ENCODE results near the gene KCNT1. TPM values are rescaled to one million over a fixed set of nuclear protein-coding genes. Genes with fewer than 3 reads are reported as not detected.

Gene KCNT1
- total RNA-seq, 2 donors from 2014 or later: 0.08 TPM; not detected in 1

DNA sequence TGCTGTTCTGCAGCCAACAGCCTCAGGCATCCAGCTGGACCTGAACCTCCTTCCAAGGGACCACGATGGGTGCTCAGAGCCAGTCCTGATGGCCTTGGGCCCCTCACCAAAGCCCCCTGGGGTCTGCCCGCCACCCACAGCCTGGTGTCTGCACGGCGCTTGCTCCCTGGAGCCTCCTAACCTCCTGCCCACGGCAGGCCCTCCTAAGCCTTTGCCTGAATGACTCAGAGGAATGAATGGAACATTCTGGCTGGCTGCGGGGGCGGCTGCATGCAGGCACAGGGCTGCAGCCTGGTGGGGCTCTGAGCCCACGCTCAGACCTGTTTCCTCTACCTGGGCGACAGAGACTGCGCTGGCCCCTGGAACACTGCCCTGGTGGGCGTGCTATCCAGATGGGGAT, 9.6 kb upstream of the KCNT1 start:
- Histone ChIP-seq H3K4me1 (no peaks in the 10 kb centered on the region), H3K4me3 (no peak overlapping the region), H3K27ac (no peak overlapping the region), H3K27me3 (no peaks in the 10 kb centered on the region), H3K9me3 (no peaks in the 10 kb centered on the region), H3K9ac (ENCODE audit: low read depth in 2 of 2, low read length in 2 of 2) (no peak overlapping the region), H3K36me3 (no peaks in the 10 kb centered on the region)
- intact Hi-C loops (cut with DNase I): no loop called here
- TF ChIP-seq, protein P1, sequence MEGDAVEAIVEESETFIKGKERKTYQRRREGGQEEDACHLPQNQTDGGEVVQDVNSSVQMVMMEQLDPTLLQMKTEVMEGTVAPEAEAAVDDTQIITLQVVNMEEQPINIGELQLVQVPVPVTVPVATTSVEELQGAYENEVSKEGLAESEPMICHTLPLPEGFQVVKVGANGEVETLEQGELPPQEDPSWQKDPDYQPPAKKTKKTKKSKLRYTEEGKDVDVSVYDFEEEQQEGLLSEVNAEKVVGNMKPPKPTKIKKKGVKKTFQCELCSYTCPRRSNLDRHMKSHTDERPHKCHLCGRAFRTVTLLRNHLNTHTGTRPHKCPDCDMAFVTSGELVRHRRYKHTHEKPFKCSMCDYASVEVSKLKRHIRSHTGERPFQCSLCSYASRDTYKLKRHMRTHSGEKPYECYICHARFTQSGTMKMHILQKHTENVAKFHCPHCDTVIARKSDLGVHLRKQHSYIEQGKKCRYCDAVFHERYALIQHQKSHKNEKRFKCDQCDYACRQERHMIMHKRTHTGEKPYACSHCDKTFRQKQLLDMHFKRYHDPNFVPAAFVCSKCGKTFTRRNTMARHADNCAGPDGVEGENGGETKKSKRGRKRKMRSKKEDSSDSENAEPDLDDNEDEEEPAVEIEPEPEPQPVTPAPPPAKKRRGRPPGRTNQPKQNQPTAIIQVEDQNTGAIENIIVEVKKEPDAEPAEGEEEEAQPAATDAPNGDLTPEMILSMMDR (IDR thresholded peaks at IDR 0.05): no peak
- no peak for DNase-seq

DNA sequence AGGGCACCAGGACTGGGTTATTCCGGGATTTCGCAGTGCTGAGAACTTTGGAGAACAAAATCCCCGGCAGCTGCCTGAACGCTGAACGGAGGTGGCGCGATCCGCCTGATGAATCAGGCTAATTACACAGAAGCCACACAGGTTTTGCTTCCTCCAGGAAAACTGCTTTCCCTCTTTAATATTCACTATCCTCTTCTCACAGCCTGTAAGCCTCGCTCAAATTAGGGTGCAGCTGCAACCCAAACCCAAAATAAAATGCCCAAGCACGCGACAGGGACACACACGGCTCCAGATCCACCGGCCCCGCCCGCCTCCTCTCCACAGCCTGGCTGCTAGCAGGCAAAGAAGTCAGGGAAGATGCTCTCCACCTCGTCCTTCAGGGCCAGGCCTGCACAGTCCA, 8.7 kb upstream of the KCNT1 start:
- H3K27ac ChIP-seq: no peak overlapping the region
- DNase-seq: no peak
- no peaks in the 10 kb centered on the region for H3K36me3 ChIP-seq
- no peaks in the 10 kb centered on the region for H3K27me3 ChIP-seq
- no peak overlapping the region for H3K4me3 ChIP-seq
- H3K4me1 ChIP-seq: no peaks in the 10 kb centered on the region
- H3K9ac ChIP-seq (ENCODE audit: low read depth in 2 of 2, low read length in 2 of 2): no peak overlapping the region
- intact Hi-C loops (cut with DNase I): no loop called here
- no peaks in the 10 kb centered on the region for H3K9me3 ChIP-seq
- TF ChIP-seq, protein P1 (IDR thresholded peaks at IDR 0.05): no peak

DNA sequence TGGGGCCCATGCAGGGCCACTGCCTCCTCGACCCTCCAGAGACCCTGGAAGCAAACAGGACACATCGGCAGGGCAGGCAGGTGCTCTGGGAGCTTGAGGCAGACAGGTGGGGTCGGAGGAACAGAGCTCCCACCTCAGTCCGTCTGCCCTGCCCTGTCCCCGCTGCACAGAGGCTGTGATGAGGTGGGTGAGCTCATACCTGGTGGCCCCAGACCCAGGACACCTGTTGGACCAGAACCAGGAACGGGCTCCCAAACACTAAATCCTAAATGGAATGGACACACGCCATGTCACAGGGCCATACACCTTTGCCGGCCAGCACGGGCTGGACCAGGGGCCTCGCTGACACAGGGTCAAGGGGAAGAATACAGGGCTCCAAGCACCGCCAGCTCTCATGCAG, 8.2 kb upstream of the KCNT1 start:
- intact Hi-C loops (cut with DNase I): no loop called here
- H3K36me3 ChIP-seq: no peaks in the 10 kb centered on the region
- H3K4me3 ChIP-seq: no peak overlapping the region
- no peaks in the 10 kb centered on the region for H3K27me3 ChIP-seq
- H3K27ac ChIP-seq: no peak overlapping the region
- TF ChIP-seq, protein P1 (IDR thresholded peaks at IDR 0.05): no peak
- no peak for DNase-seq
- H3K9ac ChIP-seq (ENCODE audit: low read depth in 2 of 2, low read length in 2 of 2): no peak overlapping the region
- H3K4me1 ChIP-seq: no peaks in the 10 kb centered on the region
- H3K9me3 ChIP-seq: no peaks in the 10 kb centered on the region

DNA sequence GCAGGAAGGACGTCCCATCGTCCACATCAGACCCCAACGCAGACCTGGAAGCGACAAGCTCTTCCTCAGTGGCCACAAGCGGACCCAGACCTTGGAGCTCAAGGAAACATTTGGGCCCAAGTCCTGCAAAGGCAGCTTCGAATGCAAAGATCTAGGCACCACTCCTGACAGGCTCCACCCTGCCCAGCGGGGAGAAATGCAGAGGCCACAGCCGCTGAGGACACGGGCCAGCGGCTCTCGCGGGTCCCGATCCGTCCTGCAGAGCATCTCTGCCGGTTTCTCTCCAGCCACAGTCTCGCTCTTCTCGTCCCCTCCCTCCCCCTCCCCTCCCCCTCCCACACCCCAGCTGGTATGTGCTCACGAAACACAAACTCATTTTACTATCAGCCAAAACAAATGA, 7.6 kb upstream of the KCNT1 start:
- no peak for DNase-seq
- H3K9ac ChIP-seq (ENCODE audit: low read depth in 2 of 2, low read length in 2 of 2): no peak overlapping the region
- H3K36me3 ChIP-seq: no peaks in the 10 kb centered on the region
- H3K27me3 ChIP-seq: no peaks in the 10 kb centered on the region
- no peaks in the 10 kb centered on the region for H3K4me1 ChIP-seq
- H3K9me3 ChIP-seq: no peaks in the 10 kb centered on the region
- intact Hi-C loops (cut with DNase I): no loop called here
- TF ChIP-seq, protein P1 (IDR thresholded peaks at IDR 0.05): no peak
- no peak overlapping the region for H3K4me3 ChIP-seq
- no peak overlapping the region for H3K27ac ChIP-seq

DNA sequence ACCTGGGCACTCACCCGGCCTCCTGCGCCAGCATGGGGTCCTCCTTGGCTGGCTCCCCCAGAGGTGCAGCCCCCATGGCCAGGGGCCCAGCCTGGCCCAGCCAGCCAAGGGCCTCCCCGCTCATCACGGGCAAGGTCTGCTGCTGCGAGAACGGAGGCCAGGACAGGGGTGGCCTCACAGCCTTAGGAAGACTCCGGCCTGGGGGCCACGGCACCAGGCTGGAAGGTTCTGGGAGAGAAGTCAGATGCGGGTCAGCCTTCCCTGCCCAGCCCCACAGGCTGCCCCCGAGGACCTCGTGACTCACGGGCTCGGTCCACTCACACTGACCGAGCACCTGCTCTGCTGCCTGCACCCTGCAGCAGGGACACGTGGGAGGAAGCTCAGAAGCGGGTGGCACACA, 6.9 kb upstream of the KCNT1 start:
- Histone ChIP-seq H3K4me3 (no peak overlapping the region), H3K9me3 (no peaks in the 10 kb centered on the region), H3K36me3 (no peaks in the 10 kb centered on the region), H3K27me3 (no peaks in the 10 kb centered on the region), H3K4me1 (no peaks in the 10 kb centered on the region), H3K9ac (ENCODE audit: low read depth in 2 of 2, low read length in 2 of 2) (no peak overlapping the region), H3K27ac (no peak overlapping the region)
- no peak for DNase-seq
- intact Hi-C loops (cut with DNase I): no loop called here
- TF ChIP-seq, protein P1 (IDR thresholded peaks at IDR 0.05): no peak

DNA sequence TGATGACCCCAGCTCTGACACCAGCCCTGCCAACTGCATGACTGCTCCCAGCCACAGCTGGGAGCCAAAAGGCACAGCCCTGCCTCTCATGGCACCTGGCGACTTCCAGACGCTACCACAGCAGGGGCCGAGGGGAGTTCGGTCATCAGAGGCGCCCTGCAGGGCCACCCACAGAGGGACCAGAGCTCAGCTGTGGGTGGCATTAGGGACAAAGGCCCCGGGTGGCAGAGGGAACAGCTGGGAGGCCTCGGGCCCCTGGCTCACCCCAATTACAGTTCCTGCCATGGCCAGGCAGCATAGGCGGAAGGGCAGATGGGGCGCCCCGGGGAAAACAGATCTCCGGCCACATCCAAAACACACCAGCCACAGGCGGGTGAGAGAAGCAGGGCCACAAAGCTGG, 6.3 kb upstream of the KCNT1 start:
- Histone ChIP-seq H3K4me1 (no peaks in the 10 kb centered on the region), H3K36me3 (no peaks in the 10 kb centered on the region), H3K4me3 (no peak overlapping the region), H3K9me3 (no peaks in the 10 kb centered on the region), H3K9ac (ENCODE audit: low read depth in 2 of 2, low read length in 2 of 2) (no peak overlapping the region), H3K27ac (no peak overlapping the region), H3K27me3 (no peaks in the 10 kb centered on the region)
- intact Hi-C loops (cut with DNase I): no loop called here
- TF ChIP-seq, protein P1 (IDR thresholded peaks at IDR 0.05): no peak
- no peak for DNase-seq

All from colonic mucosa (tissue), 4 donors.